ENCODE measurements around the gene UQCRQ. TPM values are rescaled to one million over a fixed set of nuclear protein-coding genes. Genes with fewer than 3 reads are reported as not detected.
A peak's percentile ranks its signal among the peaks of the same experiment; 100 is the strongest.

UQCRQ gene
- total RNA-seq, 1 experiment from 2014 or later = 356 TPM

GRCh38 chr5:132905938-132906337, 39.5 kb downstream of the UQCRQ start:
- CTCF ChIA-PET = no interaction called here

GRCh38 chr5:132907161-132907560, 40.7 kb downstream of the UQCRQ start:
- CTCF ChIA-PET = no interaction called here
- intact Hi-C loops (cut with micrococcal nuclease; ENCODE audit: unreplicated experiment) = loop anchor here (10.0 kb wide), 1 partner anchor 148 kb away; the partner anchor contains the start of gene HSPA4
- TF ChIP-seq CTCF (IDR thresholded peaks at IDR 0.05; ENCODE audit: insufficient read depth in 1 of 2, low read depth in 1 of 2, low read length in 1 of 2, severe bottlenecking in 1 of 2, unreplicated experiment in 1 of 2) = no peak

More at GRCh38 chr5:132905938-132906337, 39.5 kb downstream of the UQCRQ start:
- no peaks in the 10 kb centered on the region for H3K27me3 ChIP-seq (replicated peaks; ENCODE audit: control insufficient read depth, insufficient read depth, low read length)
- POLR2A ChIA-PET = interaction anchor here (0.6 kb wide), 1 partner anchor 160 kb away, joined by 3 read pairs; no protein-coding TSS in a partner anchor
- H3K4me3 Mint-ChIP-seq (ENCODE audit: unreplicated experiment) = no peak overlapping the region
- intact Hi-C loops (cut with micrococcal nuclease; ENCODE audit: unreplicated experiment) = loop anchor here (10.0 kb wide), 1 partner anchor 149 kb away; the partner anchor contains the start of gene HSPA4
- no peak overlapping the region for H3K27ac Mint-ChIP-seq (ENCODE audit: unreplicated experiment)
- no peaks in the 10 kb centered on the region for H3K36me3 ChIP-seq (ENCODE audit: control insufficient read depth, insufficient read depth, low read length)
- peak in 1 of 2 experiments; percentile 31 for TF ChIP-seq CTCF (IDR thresholded peaks at IDR 0.05; ENCODE audit: insufficient read depth in 1 of 2, low read depth in 1 of 2, low read length in 1 of 2, severe bottlenecking in 1 of 2, unreplicated experiment in 1 of 2)
- no peaks in the 10 kb centered on the region for H3K9me3 ChIP-seq
- no peaks in the 10 kb centered on the region for H3K27me3 Mint-ChIP-seq (ENCODE audit: insufficient read depth, unreplicated experiment)
- H3K4me1 Mint-ChIP-seq (ENCODE audit: low read depth, unreplicated experiment) = no peaks in the 10 kb centered on the region
- peaks cover 51% of the 10 kb centered on the region for H3K36me3 Mint-ChIP-seq (ENCODE audit: insufficient read depth, unreplicated experiment)
- no peaks in the 10 kb centered on the region for H3K4me1 ChIP-seq
- peak in 1 of 2 experiments; percentile 35 for DNase-seq
- H3K4me3 ChIP-seq (ENCODE audit: low read depth, low read length) = no peak overlapping the region
- H3K9me3 Mint-ChIP-seq (ENCODE audit: unreplicated experiment) = no peaks in the 10 kb centered on the region
- BruUV-seq (replicated peaks) = no TSS peak

GRCh38 chr5:132909702-132910101, 43.3 kb downstream of the UQCRQ start:
- no peaks in the 10 kb centered on the region for H3K4me1 ChIP-seq
- no peak for TF ChIP-seq CTCF (IDR thresholded peaks at IDR 0.05; ENCODE audit: insufficient read depth in 1 of 2, low read depth in 1 of 2, low read length in 1 of 2, severe bottlenecking in 1 of 2, unreplicated experiment in 1 of 2)
- POLR2A ChIA-PET = no interaction called here
- CTCF ChIA-PET = interaction anchor here (0.7 kb wide), 1 partner anchor 153 kb away, joined by 4 read pairs; no protein-coding TSS in a partner anchor
- Mint-ChIP-seq H3K4me3 (ENCODE audit: unreplicated experiment) (no peak overlapping the region), H3K36me3 (ENCODE audit: insufficient read depth, unreplicated experiment) (peaks cover 54% of the 10 kb centered on the region), H3K9me3 (ENCODE audit: unreplicated experiment) (no peaks in the 10 kb centered on the region), H3K27ac (ENCODE audit: unreplicated experiment) (no peak overlapping the region), H3K27me3 (ENCODE audit: insufficient read depth, unreplicated experiment) (no peaks in the 10 kb centered on the region), H3K4me1 (ENCODE audit: low read depth, unreplicated experiment) (no peaks in the 10 kb centered on the region)
- H3K9me3 ChIP-seq = no peaks in the 10 kb centered on the region
- H3K27me3 ChIP-seq (replicated peaks; ENCODE audit: control insufficient read depth, insufficient read depth, low read length) = no peaks in the 10 kb centered on the region
- BruUV-seq (replicated peaks) = no TSS peak
- no peak overlapping the region for H3K4me3 ChIP-seq (ENCODE audit: low read depth, low read length)
- DNase-seq = no peak
- H3K36me3 ChIP-seq (ENCODE audit: control insufficient read depth, insufficient read depth, low read length) = no peaks in the 10 kb centered on the region
- intact Hi-C loops (cut with micrococcal nuclease; ENCODE audit: unreplicated experiment) = loop anchor here (10.0 kb wide), 1 partner anchor 145 kb away; the partner anchor contains the start of gene HSPA4

More at GRCh38 chr5:132907161-132907560, 40.7 kb downstream of the UQCRQ start:
- POLR2A ChIA-PET = no interaction called here
- Mint-ChIP-seq H3K27me3 (ENCODE audit: insufficient read depth, unreplicated experiment) (no peaks in the 10 kb centered on the region), H3K4me3 (ENCODE audit: unreplicated experiment) (no peak overlapping the region), H3K27ac (ENCODE audit: unreplicated experiment) (no peak overlapping the region), H3K9me3 (ENCODE audit: unreplicated experiment) (no peaks in the 10 kb centered on the region), H3K4me1 (ENCODE audit: low read depth, unreplicated experiment) (no peaks in the 10 kb centered on the region), H3K36me3 (ENCODE audit: insufficient read depth, unreplicated experiment) (peaks cover 53% of the 10 kb centered on the region)
- no TSS peak for BruUV-seq (replicated peaks)
- Histone ChIP-seq H3K9me3 (no peaks in the 10 kb centered on the region), H3K4me3 (ENCODE audit: low read depth, low read length) (no peak overlapping the region), H3K36me3 (ENCODE audit: control insufficient read depth, insufficient read depth, low read length) (no peaks in the 10 kb centered on the region), H3K27me3 (replicated peaks; ENCODE audit: control insufficient read depth, insufficient read depth, low read length) (no peaks in the 10 kb centered on the region), H3K4me1 (no peaks in the 10 kb centered on the region)
- DNase-seq = no peak

Measured in Caco-2 (cell line).